H1 (cell line): ENCODE data around the gene PRXL2A. TPM values are rescaled to one million over a fixed set of nuclear protein-coding genes. Genes with fewer than 3 reads are reported as not detected.
A peak's percentile ranks its signal among the peaks of the same experiment; 100 is the strongest.

Experiments used
- CTCF ChIA-PET: fragments of 300-600 bp; sonication (Branson Sonifier 250); formaldehyde crosslinking; loops from one replicate; lab custom pipeline; 2021; ENCODE audit not compliant: partially characterized antibody; lab: Charles Lee
- POLR2A ChIA-PET: fragments of 300-600 bp; sonication (Branson Sonifier 250); formaldehyde crosslinking; loops from one replicate; lab custom pipeline; 2021; ENCODE audit warnings: inconsistent platforms; ENCODE audit not compliant: partially characterized antibody; lab: Charles Lee
- DNase-seq, 2 experiments: peaks; one replicate each; pipeline versions ENCODE4 v3.0.0 to v3.0.0-alpha.2; 2010 to 2022; ENCODE audit warnings: low spot score in 2 of 2, low read depth in 1 of 2, mixed read lengths in 1 of 2
- FAIRE-seq: peaks from 2 replicates; lab custom pipeline; 2011; peaks lifted over from hg19 to GRCh38; lab: Jason Lieb, UNC
- H2AFZ ChIP-seq: 2 replicates; pipeline ENCODE4 v1.8.1; 2012; ENCODE audit warnings: low read length, inconsistent platforms
- H2AK5ac ChIP-seq: 2 replicates; pipeline ENCODE4 v1.6.1; 2013; ENCODE audit warnings: low read depth, low read length
- H2BK120ac ChIP-seq: replicated peaks from 2 replicates; pipeline ENCODE3; 2013; ENCODE audit warnings: low read depth, low read length, inconsistent platforms
- H2BK12ac ChIP-seq: 2 replicates; pipeline ENCODE4 v1.6.1; 2013; ENCODE audit warnings: low read depth, low read length
- H2BK15ac ChIP-seq: 2 replicates; pipeline ENCODE4 v1.6.1; 2013; ENCODE audit warnings: low read length
- H2BK20ac ChIP-seq: 2 replicates; pipeline ENCODE4 v1.6.1; 2013; ENCODE audit warnings: low read length
- H2BK5ac ChIP-seq: 2 replicates; pipeline ENCODE4 v1.6.1; 2013; ENCODE audit warnings: low read depth, low read length
- H3K14ac ChIP-seq: 2 replicates; pipeline ENCODE4 v1.6.1; 2013; ENCODE audit warnings: inconsistent platforms; ENCODE audit not compliant: insufficient read length
- H3K18ac ChIP-seq: 2 replicates; pipeline ENCODE4 v1.6.1; 2013; ENCODE audit warnings: low read length; ENCODE audit errors: extremely low read depth
- H3K23ac ChIP-seq: 2 replicates; pipeline ENCODE4 v1.6.1; 2013; ENCODE audit warnings: inconsistent platforms; ENCODE audit not compliant: insufficient read length
- H3K23me2 ChIP-seq: 2 replicates; pipeline ENCODE4 v1.6.1; 2013; ENCODE audit warnings: low read depth, low read length
- H3K27ac ChIP-seq: 2 replicates; pipeline ENCODE4 v1.6.1; 2011; ENCODE audit warnings: low read depth, low read length, inconsistent platforms
- H3K27me3 ChIP-seq, 4 experiments: replicated peaks in 1 of 4; 1 replicate in 1 of 4; 2 replicates in 3 of 4; pipeline versions ENCODE4 v1.6.1 to v1.8.1; 2011 to 2013; ENCODE audit warnings: low read length in 3 of 4, mild to moderate bottlenecking in 3 of 4, inconsistent platforms in 2 of 4, mixed read lengths in 2 of 4, moderate library complexity in 1 of 4; ENCODE audit not compliant: control insufficient read depth in 3 of 4, insufficient read depth in 3 of 4; ENCODE audit errors: extremely low read depth in 1 of 4
- H3K36me3 ChIP-seq, 4 experiments: 2 replicates each; pipeline versions ENCODE4 v1.6.1 to v1.8.1; 2011 to 2013; ENCODE audit warnings: mild to moderate bottlenecking in 4 of 4, low read length in 3 of 4, moderate library complexity in 2 of 4, control low read depth in 1 of 4, inconsistent platforms in 1 of 4; ENCODE audit not compliant: insufficient read depth in 4 of 4, control insufficient read depth in 2 of 4
- H3K4ac ChIP-seq: replicated peaks from 2 replicates; pipeline ENCODE3; 2013; ENCODE audit warnings: low read length, low read depth, mixed read lengths, inconsistent platforms; ENCODE audit not compliant: insufficient read length
- H3K4me1 ChIP-seq, 4 experiments: replicated peaks in 1 of 4; 1 replicate in 1 of 4; 2 replicates in 3 of 4; pipeline versions ENCODE4 v1.6.1 to v1.8.1; 2011 to 2013; ENCODE audit warnings: low read length in 3 of 4, inconsistent platforms in 2 of 4, mixed read lengths in 1 of 4; ENCODE audit not compliant: insufficient read depth in 4 of 4, control insufficient read depth in 3 of 4
- H3K4me2 ChIP-seq, 2 experiments: 2 replicates each; pipeline versions ENCODE4 v1.6.1 to v1.8.1; 2011 to 2013; ENCODE audit warnings: low read depth in 2 of 2, low read length in 2 of 2, control low read depth in 1 of 2, inconsistent platforms in 1 of 2, mild to moderate bottlenecking in 1 of 2; ENCODE audit not compliant: insufficient read depth in 1 of 2
- H3K4me3 ChIP-seq, 4 experiments: fragments of 200-600, 300-600 bp in 1 of 4; sonication (generic), shearing (Covaris generic), sonication (Bioruptor Twin) in 1 of 4; 2 replicates each; pipeline versions ENCODE4 v1.5.1 to v1.8.1; 2011 to 2016; ENCODE audit warnings: low read length in 4 of 4, low read depth in 3 of 4, control low read depth in 2 of 4, inconsistent platforms in 2 of 4, mild to moderate bottlenecking in 2 of 4, mixed read lengths in 1 of 4, moderate library complexity in 1 of 4; ENCODE audit not compliant: insufficient read depth in 2 of 4; ENCODE audit errors: extremely low read depth in 1 of 4
- H3K56ac ChIP-seq: replicated peaks from 2 replicates; pipeline ENCODE3; 2013; ENCODE audit warnings: low read depth, mild to moderate bottlenecking, mixed read lengths, low read length, inconsistent platforms; ENCODE audit not compliant: insufficient read length
- H3K79me1 ChIP-seq: 2 replicates; pipeline ENCODE4 v1.6.1; 2013; ENCODE audit warnings: low read depth, low read length, control low read depth
- H3K79me2 ChIP-seq, 2 experiments: 2 replicates each; pipeline versions ENCODE4 v1.6.1 to v1.8.1; 2012 to 2013; ENCODE audit warnings: low read length in 2 of 2, mild to moderate bottlenecking in 2 of 2, inconsistent platforms in 1 of 2; ENCODE audit not compliant: insufficient read depth in 2 of 2, control insufficient read depth in 1 of 2
- H3K9ac ChIP-seq, 4 experiments: replicated peaks in 1 of 4; 1 replicate in 1 of 4; 2 replicates in 3 of 4; pipeline versions ENCODE4 v1.6.1 to v1.8.1; 2011 to 2013; ENCODE audit warnings: low read depth in 3 of 4, low read length in 3 of 4, control low read depth in 2 of 4, mild to moderate bottlenecking in 2 of 4, moderate library complexity in 2 of 4, inconsistent platforms in 1 of 4; ENCODE audit errors: extremely low read depth in 1 of 4
- H3K9me3 ChIP-seq, 2 experiments: 2 replicates each; pipeline versions ENCODE4 v1.6.1 to v1.8.1; 2012 to 2013; ENCODE audit warnings: mild to moderate bottlenecking in 2 of 2, moderate library complexity in 2 of 2, control low read depth in 1 of 2, inconsistent platforms in 1 of 2, low read depth in 1 of 2, low read length in 1 of 2, mixed read lengths in 1 of 2; ENCODE audit not compliant: insufficient read depth in 2 of 2
- H4K20me1 ChIP-seq, 2 experiments: replicated peaks in 1 of 2; 2 replicates each; pipeline versions ENCODE3 to v1.8.1; 2011 to 2013; ENCODE audit warnings: inconsistent platforms in 2 of 2, low read length in 2 of 2, mild to moderate bottlenecking in 1 of 2; ENCODE audit not compliant: insufficient read depth in 2 of 2, control insufficient read depth in 1 of 2
- H4K5ac ChIP-seq: 2 replicates; pipeline ENCODE4 v1.6.1; 2013; ENCODE audit warnings: low read length, low read depth, mixed read lengths, inconsistent platforms; ENCODE audit not compliant: insufficient read length
- H4K8ac ChIP-seq: 2 replicates; pipeline ENCODE4 v1.8.0; 2013; ENCODE audit warnings: mild to moderate bottlenecking, moderate library complexity, low read length, inconsistent platforms; ENCODE audit not compliant: insufficient read depth; ENCODE audit errors: extremely low read depth
- H4K91ac ChIP-seq: replicated peaks from 2 replicates; pipeline ENCODE3; 2013; ENCODE audit warnings: low read length, mixed read lengths, inconsistent platforms; ENCODE audit not compliant: insufficient read length
- ATF3 ChIP-seq: IDR thresholded peaks from 2 replicates; pipeline ENCODE4 v1.6.1; 2011; ENCODE audit warnings: low read depth, mild to moderate bottlenecking, low read length; ENCODE audit not compliant: insufficient read depth
- CTCF ChIP-seq, 3 experiments: IDR thresholded peaks; 1 replicate in 2 of 3; 2 replicates in 1 of 3; pipeline versions ENCODE4 v1.5.1 to v1.6.1; 2011; ENCODE audit warnings: low read length in 3 of 3, mild to moderate bottlenecking in 3 of 3, inconsistent platforms in 2 of 3, low read depth in 1 of 3, moderate library complexity in 1 of 3; ENCODE audit not compliant: insufficient read depth in 1 of 3; ENCODE audit errors: control extremely low read depth in 1 of 3
- EGR1 ChIP-seq: IDR thresholded peaks from 2 replicates; pipeline ENCODE4 v1.6.1; 2011; ENCODE audit warnings: low read depth, low read length, borderline replicate concordance
- RAD21 ChIP-seq, 2 experiments: IDR thresholded peaks in 1 of 2; conservative IDR thresholded peaks in 1 of 2; 2 replicates each; pipeline ENCODE4 v1.6.1; 2011; ENCODE audit warnings: low read depth in 2 of 2, low read length in 2 of 2, improper control_type of control experiment in 1 of 2, inconsistent platforms in 1 of 2, mild to moderate bottlenecking in 1 of 2, moderate library complexity in 1 of 2
- RNF2 ChIP-seq: fragments of 200-900, 300-1000 bp; sonication (generic); IDR thresholded peaks from 2 replicates; pipeline ENCODE4 v1.7.1; 2016; ENCODE audit warnings: borderline replicate concordance, low read depth, mild to moderate bottlenecking, antibody characterized with exemption, low read length; ENCODE audit not compliant: poor library complexity, severe bottlenecking; ENCODE audit errors: missing control alignments
- WGBS, 2 experiments: shearing (Covaris generic) in 1 of 2; methylation state at CpG; one replicate each; pipeline versions ENCODE4 v1.1.6 to v1.1.7; 2013 to 2015; ENCODE audit warnings: low lambda C conversion rate in 2 of 2, mixed read lengths in 2 of 2, inconsistent platforms in 1 of 2, low coverage in 1 of 2, missing lambda C conversion rate in 1 of 2; ENCODE audit not compliant: insufficient replicate concordance in 2 of 2, insufficient coverage in 1 of 2, insufficient read length in 1 of 2; ENCODE audit errors: extremely low coverage in 1 of 2, missing lambda C conversion rate in 1 of 2; 5-methylcytosine and 5-hydroxymethylcytosine counted together
- polyA plus RNA-seq, 7 experiments: library from polyadenylated mRNA; depleted of rRNA in 3 of 7; stranded (reverse) in 5 of 7; unstranded in 2 of 7; fragments of >200 nt in 5 of 7; fragments of 200-250 nt in 2 of 7; gene quantifications; 1 replicate in 5 of 7; 2 replicates in 1 of 7; 4 replicates in 1 of 7; pipeline versions ENCODE4 v1.2.1 to v1.2.3, GENCODE V29; 2011 to 2013; ENCODE audit warnings: missing spikeins in 2 of 7, mixed read lengths in 2 of 7
- total RNA-seq: library from RNA; stranded (reverse); fragmentation: NEBNext Ultra II Directional; extraction: Animal tissue kit (Norgen Biotek cat#: 25700); gene quantifications from 2 replicates; pipeline ENCODE4 v1.2.1, GENCODE V29; 2021

PRXL2A gene
- total and polyA plus RNA-seq, 2 of the 8 experiments (the other 6 are each of a cell fraction or from before 2014, with no cell fraction given) = 13.4 to 58.3 TPM

- Histone ChIP-seq H2BK120ac (no peak overlapping the region), H3K9me3 (no peaks in the 10 kb centered on the region), H3K4me3 (no peak overlapping the region), H3K56ac (no peak overlapping the region), H2AK5ac (no peak overlapping the region), H4K5ac (no peak overlapping the region), H3K14ac (no peak overlapping the region), H2BK20ac (no peak overlapping the region), H3K27me3 (no peaks in the 10 kb centered on the region), H3K4me1 (peaks cover 0 to 3% (median 0%) of the 10 kb centered on the region in 4 experiments; a peak in 1 of 7 replicates), H2BK12ac (no peak overlapping the region), H3K27ac (no peak overlapping the region), H3K23me2 (no peaks in the 10 kb centered on the region), H4K20me1 (no peaks in the 10 kb centered on the region), H3K4me2 (no peak overlapping the region)
- FAIRE-seq = no peak
- no peak for DNase-seq
- WGBS, 2 experiments = 69% methylated on average over 6 of the region's 6 CpGs; no CpG with 5 or more reads in 1 of the 2 experiments
- peak; percentile 45 to 54; a peak in 3 of 4 replicates for TF ChIP-seq RAD21 (IDR thresholded peaks at IDR 0.05 in 1 of 2, conservative IDR thresholded peaks at IDR 0.05 in 1 of 2; ENCODE audit: low read depth in 2 of 2, low read length in 2 of 2)
- TF ChIP-seq ATF3 = no peak
- TF ChIP-seq EGR1 = no peak
- peak; percentile 48 to 57 (median 57) for TF ChIP-seq CTCF (IDR thresholded peaks at IDR 0.05; ENCODE audit: control extremely low read depth in 1 of 3, insufficient read depth in 1 of 3, low read depth in 1 of 3, low read length in 3 of 3)
- TF ChIP-seq RNF2 = no peak
- TF ChIP-seq, all 59 proteins: peak for 2
- H3K79me2 ChIP-seq = no peaks in the 10 kb centered on the region
- no peak overlapping the region for H2BK15ac ChIP-seq
- no peak overlapping the region for H3K4ac ChIP-seq
- H4K91ac ChIP-seq = no peak overlapping the region
- H3K79me1 ChIP-seq = no peaks in the 10 kb centered on the region
- no peak overlapping the region for H3K9ac ChIP-seq
- CTCF ChIA-PET = interaction anchor here (0.6 to 38.4 kb wide), 48 partner anchors 9 to 309 kb away, joined by 3 to 1263 read pairs (median 5); partner anchors contain the start of genes PRXL2A and SH2D4B
- H4K8ac ChIP-seq = no peak overlapping the region
- H3K23ac ChIP-seq = no peak overlapping the region
- no peak overlapping the region for H3K18ac ChIP-seq
- H2AFZ ChIP-seq = no peak overlapping the region
- H2BK5ac ChIP-seq = no peak overlapping the region
- no peaks in the 10 kb centered on the region; a peak in 1 of 8 replicates for H3K36me3 ChIP-seq
- POLR2A ChIA-PET = interaction anchor here (1.3 to 2.1 kb wide), 3 partner anchors 17 to 101 kb away, joined by 3 to 5 read pairs (median 4); no protein-coding TSS in a partner anchor
Measured at GRCh38 chr10:80443531-80443974, 35.2 kb downstream of the PRXL2A start.
